A549 (cell line): Measurements from ENCODE around the gene TMPRSS6. TPM values are rescaled to one million over a fixed set of nuclear protein-coding genes. Genes with fewer than 3 reads are reported as not detected.

Experiments
- ATAC-seq, 2 experiments: fragments of 200-7000 bp in 1 of 2; fragments of >200 bp in 1 of 2; cut with Nextera tagmentation in 1 of 2; cut with Tn5 transposase in 1 of 2; 3 replicates each; pipeline versions ENCODE4 v1.8.0 to v1.9.1; 2018 to 2020; ENCODE audit warnings: mild to moderate bottlenecking in 1 of 2, moderate library complexity in 1 of 2
- CTCF ChIA-PET: fragments of 300-600 bp; sonication (Branson Sonifier 250); formaldehyde crosslinking; extraction: SDS; loops from one replicate; lab custom pipeline; 2021; ENCODE audit warnings: antibody characterized with exemption, inconsistent platforms; lab: Yijun Ruan, JAX
- POLR2A ChIA-PET: fragments of 350-600 bp; formaldehyde crosslinking; extraction: SDS; loops from one replicate; lab custom pipeline; 2021; ENCODE audit warnings: antibody characterized with exemption, inconsistent platforms; lab: Yijun Ruan, JAX
- DNase-seq, 2 experiments: peaks; one replicate each; pipeline versions ENCODE4 v3.0.0 to v3.0.0-alpha.2; 2011 to 2016; ENCODE audit warnings: low read depth in 1 of 2, low spot score in 1 of 2
- FAIRE-seq: peaks from 2 replicates; lab custom pipeline; 2011; peaks lifted over from hg19 to GRCh38; lab: Jason Lieb, UNC
- H3K27ac ChIP-seq, 2 experiments: fragments of >200 bp; sonication (Bioruptor Twin); formaldehyde crosslinking; 3 replicates each; pipeline ENCODE4 v1.5.1; 2016 to 2017
- H3K4me1 ChIP-seq: fragments of >200 bp; sonication (Bioruptor Twin); formaldehyde crosslinking; 3 replicates; pipeline ENCODE4 v1.6.1; 2016
- H3K4me2 ChIP-seq: fragments of >200 bp; sonication (Bioruptor Twin); formaldehyde crosslinking; 3 replicates; pipeline ENCODE4 v1.6.1; 2016
- H3K4me3 ChIP-seq: fragments of >200 bp; sonication (Bioruptor Twin); formaldehyde crosslinking; 3 replicates; pipeline ENCODE4 v1.5.1; 2016
- H3K9me3 ChIP-seq: fragments of >200 bp; sonication (Bioruptor Twin); formaldehyde crosslinking; 3 replicates; pipeline ENCODE4 v1.6.1; 2016
- BHLHE40 ChIP-seq: IDR thresholded peaks from 2 replicates; pipeline ENCODE4 v1.6.1; 2012; ENCODE audit warnings: low read depth, low read length, inconsistent platforms
- CEBPB ChIP-seq, 2 experiments: fragments of >200 bp in 1 of 2; sonication (Bioruptor Twin) in 1 of 2; formaldehyde crosslinking in 1 of 2; IDR thresholded peaks; 2 replicates each; pipeline ENCODE4 v1.6.1; 2012 to 2016
- EHMT2 ChIP-seq: fragments of 200-600 bp; sonication (generic); IDR thresholded peaks from 2 replicates; pipeline ENCODE4 v1.6.1; 2016; ENCODE audit warnings: antibody characterized with exemption, low read depth, mild to moderate bottlenecking, moderate library complexity
- ESRRA ChIP-seq: fragments of 150-350 bp; IDR thresholded peaks from 2 replicates; pipeline ENCODE4 v1.6.1; 2014; ENCODE audit warnings: mild to moderate bottlenecking, low read length, borderline replicate concordance
- FOSB ChIP-seq: fragments of 250-450 bp; sonication (Bioruptor Pico); IDR thresholded peaks from 2 replicates; pipeline ENCODE4 v1.5.0; 2020; ENCODE audit warnings: mild to moderate bottlenecking, moderate library complexity
- GATA3 ChIP-seq: IDR thresholded peaks from 2 replicates; pipeline ENCODE4 v1.6.1; 2012; ENCODE audit warnings: borderline replicate concordance
- HOXB5 ChIP-seq: fragments of 250-450 bp; sonication (Bioruptor Pico); IDR thresholded peaks from 2 replicates; pipeline ENCODE4 v1.5.0; 2020; ENCODE audit warnings: mild to moderate bottlenecking, moderate library complexity
- JUN ChIP-seq, 2 experiments: fragments of >200 bp; sonication (Bioruptor Twin); formaldehyde crosslinking; IDR thresholded peaks; 2 replicates in 1 of 2; 3 replicates in 1 of 2; pipeline ENCODE4 v1.6.1; 2016 to 2017
- KDM1A ChIP-seq: fragments of 200-600 bp; sonication (generic); IDR thresholded peaks from 2 replicates; pipeline ENCODE4 v1.6.1; 2016; ENCODE audit warnings: low read depth, mild to moderate bottlenecking
- MAZ ChIP-seq: fragments of 150-350 bp; IDR thresholded peaks from 2 replicates; pipeline ENCODE4 v1.6.1; 2014; ENCODE audit warnings: antibody characterized with exemption, low read depth, low read length, borderline replicate concordance
- MYC ChIP-seq: IDR thresholded peaks from 2 replicates; pipeline ENCODE4 v1.6.1; 2012; ENCODE audit warnings: mild to moderate bottlenecking, inconsistent platforms, low read length, improper control_type of control experiment, borderline replicate concordance
- NPAS2 ChIP-seq: fragments of 250-450 bp; sonication (Bioruptor Pico); IDR thresholded peaks from 2 replicates; pipeline ENCODE4 v1.8.0; 2022; ENCODE audit warnings: mild to moderate bottlenecking, moderate library complexity, borderline replicate concordance
- PHF8 ChIP-seq: fragments of 200-600 bp; sonication (generic); IDR thresholded peaks from 2 replicates; pipeline ENCODE4 v1.6.1; 2016; ENCODE audit warnings: low read depth, mild to moderate bottlenecking, antibody characterized with exemption, moderate library complexity, borderline replicate concordance
- POLR2AphosphoS2 ChIP-seq: conservative IDR thresholded peaks from 2 replicates; pipeline ENCODE4 v1.6.1; 2012; ENCODE audit warnings: low read length, improper control_type of control experiment, inconsistent platforms
- RARB ChIP-seq: fragments of 250-450 bp; sonication (Bioruptor Pico); IDR thresholded peaks from 2 replicates; pipeline ENCODE4 v1.8.0; 2021; ENCODE audit warnings: mild to moderate bottlenecking, moderate library complexity
- RNF2 ChIP-seq: fragments of 200-600 bp; sonication (generic); IDR thresholded peaks from 2 replicates; pipeline ENCODE4 v1.6.1; 2016; ENCODE audit warnings: low read depth, mild to moderate bottlenecking, antibody characterized with exemption, moderate library complexity, borderline replicate concordance
- ZFP36 ChIP-seq: fragments of 450-650 bp; IDR thresholded peaks from 2 replicates; pipeline ENCODE4 v1.6.1; 2014; ENCODE audit warnings: borderline replicate concordance; ENCODE audit not compliant: partially characterized antibody
- WGBS: methylation state at CpG from one replicate; pipeline ENCODE4 v1.1.6; 2017; ENCODE audit errors: missing lambda C conversion rate; 5-methylcytosine and 5-hydroxymethylcytosine counted together
- polyA plus RNA-seq, 4 experiments: library from polyadenylated mRNA; depleted of rRNA in 3 of 4; stranded (reverse); fragments of >200 nt; fragmentation: RNase III in 1 of 4; extraction: RNeasy Plus Mini Kit Qiagen cat#74134 plus additional on column Dnase treatment in 1 of 4; gene quantifications; 2 replicates in 3 of 4; 3 replicates in 1 of 4; pipeline ENCODE4 v1.2.3, GENCODE V29; 2011 to 2017
- TF ChIP-seq, protein P1 (sequence below): fragments of 200-600 bp; sonication (generic); IDR thresholded peaks from 2 replicates; pipeline ENCODE4 v1.6.1; 2016; ENCODE audit warnings: antibody characterized with exemption, mild to moderate bottlenecking, moderate library complexity
- TF ChIP-seq, protein P2 (sequence below): fragments of >200 bp; sonication (Bioruptor Twin); formaldehyde crosslinking; IDR thresholded peaks from 3 replicates; pipeline ENCODE4 v1.5.1; 2016
- TF ChIP-seq, protein P3 (sequence below): fragments of >200 bp; sonication (Bioruptor Twin); formaldehyde crosslinking; IDR thresholded peaks from 3 replicates; pipeline ENCODE4 v1.6.1; 2016

The TMPRSS6 gene
- polyA plus RNA-seq, 2 of the 4 experiments (the other 2 are of a cell fraction) = not detected

DNA sequence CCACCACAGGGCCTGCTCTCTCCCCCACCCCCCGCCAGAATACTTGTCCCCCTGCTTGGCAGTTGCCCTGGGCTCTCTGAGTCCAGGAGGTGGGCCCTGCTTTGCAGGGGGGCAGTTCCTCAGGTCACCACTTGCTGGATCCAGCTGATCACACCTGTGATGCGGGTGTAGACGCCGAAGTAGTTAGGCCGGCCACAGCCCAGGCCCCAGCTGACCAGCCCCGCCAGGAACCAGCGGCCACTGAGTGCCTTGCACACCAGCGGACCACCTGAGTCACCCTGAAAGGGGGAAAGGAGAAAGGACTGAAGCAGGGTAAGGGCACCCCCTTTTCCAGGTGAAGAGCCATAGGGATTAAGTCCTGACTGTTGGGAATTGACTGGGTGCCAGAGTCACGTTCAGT, 43.6 kb downstream of the TMPRSS6 start:
- CTCF ChIA-PET = interaction anchor here (1.8 kb wide), 1 partner anchor 21 kb away, joined by 6 read pairs; no protein-coding TSS in a partner anchor
- Histone ChIP-seq H3K4me2 (no peak overlapping the region), H3K4me3 (no peak overlapping the region), H3K4me1 (no peaks in the 10 kb centered on the region), H3K27ac (no peak overlapping the region), H3K9me3 (no peaks in the 10 kb centered on the region)
- WGBS = 98% methylated on average over 8 of the region's 9 CpGs
- POLR2A ChIA-PET = no interaction called here
- FAIRE-seq (no peak), DNase-seq (no peak), ATAC-seq (no peak)
- TF ChIP-seq RARB (CRISPR knock-in tag) (no peak), ZFP36 (no peak), NPAS2 (CRISPR knock-in tag) (no peak), RNF2 (no peak), PHF8 (no peak), MAZ (no peak), MYC (no peak)
- TF ChIP-seq, protein P1, sequence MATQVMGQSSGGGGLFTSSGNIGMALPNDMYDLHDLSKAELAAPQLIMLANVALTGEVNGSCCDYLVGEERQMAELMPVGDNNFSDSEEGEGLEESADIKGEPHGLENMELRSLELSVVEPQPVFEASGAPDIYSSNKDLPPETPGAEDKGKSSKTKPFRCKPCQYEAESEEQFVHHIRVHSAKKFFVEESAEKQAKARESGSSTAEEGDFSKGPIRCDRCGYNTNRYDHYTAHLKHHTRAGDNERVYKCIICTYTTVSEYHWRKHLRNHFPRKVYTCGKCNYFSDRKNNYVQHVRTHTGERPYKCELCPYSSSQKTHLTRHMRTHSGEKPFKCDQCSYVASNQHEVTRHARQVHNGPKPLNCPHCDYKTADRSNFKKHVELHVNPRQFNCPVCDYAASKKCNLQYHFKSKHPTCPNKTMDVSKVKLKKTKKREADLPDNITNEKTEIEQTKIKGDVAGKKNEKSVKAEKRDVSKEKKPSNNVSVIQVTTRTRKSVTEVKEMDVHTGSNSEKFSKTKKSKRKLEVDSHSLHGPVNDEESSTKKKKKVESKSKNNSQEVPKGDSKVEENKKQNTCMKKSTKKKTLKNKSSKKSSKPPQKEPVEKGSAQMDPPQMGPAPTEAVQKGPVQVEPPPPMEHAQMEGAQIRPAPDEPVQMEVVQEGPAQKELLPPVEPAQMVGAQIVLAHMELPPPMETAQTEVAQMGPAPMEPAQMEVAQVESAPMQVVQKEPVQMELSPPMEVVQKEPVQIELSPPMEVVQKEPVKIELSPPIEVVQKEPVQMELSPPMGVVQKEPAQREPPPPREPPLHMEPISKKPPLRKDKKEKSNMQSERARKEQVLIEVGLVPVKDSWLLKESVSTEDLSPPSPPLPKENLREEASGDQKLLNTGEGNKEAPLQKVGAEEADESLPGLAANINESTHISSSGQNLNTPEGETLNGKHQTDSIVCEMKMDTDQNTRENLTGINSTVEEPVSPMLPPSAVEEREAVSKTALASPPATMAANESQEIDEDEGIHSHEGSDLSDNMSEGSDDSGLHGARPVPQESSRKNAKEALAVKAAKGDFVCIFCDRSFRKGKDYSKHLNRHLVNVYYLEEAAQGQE = no peak

GRCh38 chr22:37065180-37065579, 44.3 kb downstream of the TMPRSS6 start:
- DNase-seq (no peak), ATAC-seq (no peak), FAIRE-seq (no peak)
- no peak overlapping the region for H3K4me3 ChIP-seq
- WGBS = 100% methylated on average over 1 of the region's 3 CpGs
- H3K27ac ChIP-seq = no peak overlapping the region
- no peak overlapping the region for H3K4me2 ChIP-seq
- H3K4me1 ChIP-seq = no peaks in the 10 kb centered on the region
- ChIA-PET CTCF (interaction anchor here (1.1 to 1.8 kb wide), 3 partner anchors 12 to 21 kb away, joined by 4 to 6 read pairs (median 4); no protein-coding TSS in a partner anchor), POLR2A (no interaction called here)
- no peaks in the 10 kb centered on the region for H3K9me3 ChIP-seq
- TF ChIP-seq JUN (IDR thresholded peaks at IDR 0.05) (no peak), GATA3 (no peak), EHMT2 (no peak), BHLHE40 (no peak), POLR2AphosphoS2 (no peak), FOSB (CRISPR knock-in tag) (no peak), KDM1A (no peak), ESRRA (no peak)

GRCh38 chr22:37064553-37064952, 45.0 kb downstream of the TMPRSS6 start:
- no peak for TF ChIP-seq MYC
- TF ChIP-seq HOXB5 (CRISPR knock-in tag) = no peak
- TF ChIP-seq, protein P2, sequence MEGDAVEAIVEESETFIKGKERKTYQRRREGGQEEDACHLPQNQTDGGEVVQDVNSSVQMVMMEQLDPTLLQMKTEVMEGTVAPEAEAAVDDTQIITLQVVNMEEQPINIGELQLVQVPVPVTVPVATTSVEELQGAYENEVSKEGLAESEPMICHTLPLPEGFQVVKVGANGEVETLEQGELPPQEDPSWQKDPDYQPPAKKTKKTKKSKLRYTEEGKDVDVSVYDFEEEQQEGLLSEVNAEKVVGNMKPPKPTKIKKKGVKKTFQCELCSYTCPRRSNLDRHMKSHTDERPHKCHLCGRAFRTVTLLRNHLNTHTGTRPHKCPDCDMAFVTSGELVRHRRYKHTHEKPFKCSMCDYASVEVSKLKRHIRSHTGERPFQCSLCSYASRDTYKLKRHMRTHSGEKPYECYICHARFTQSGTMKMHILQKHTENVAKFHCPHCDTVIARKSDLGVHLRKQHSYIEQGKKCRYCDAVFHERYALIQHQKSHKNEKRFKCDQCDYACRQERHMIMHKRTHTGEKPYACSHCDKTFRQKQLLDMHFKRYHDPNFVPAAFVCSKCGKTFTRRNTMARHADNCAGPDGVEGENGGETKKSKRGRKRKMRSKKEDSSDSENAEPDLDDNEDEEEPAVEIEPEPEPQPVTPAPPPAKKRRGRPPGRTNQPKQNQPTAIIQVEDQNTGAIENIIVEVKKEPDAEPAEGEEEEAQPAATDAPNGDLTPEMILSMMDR = no peak
- no peak for TF ChIP-seq CEBPB (IDR thresholded peaks at IDR 0.05)
- TF ChIP-seq, protein P3, sequence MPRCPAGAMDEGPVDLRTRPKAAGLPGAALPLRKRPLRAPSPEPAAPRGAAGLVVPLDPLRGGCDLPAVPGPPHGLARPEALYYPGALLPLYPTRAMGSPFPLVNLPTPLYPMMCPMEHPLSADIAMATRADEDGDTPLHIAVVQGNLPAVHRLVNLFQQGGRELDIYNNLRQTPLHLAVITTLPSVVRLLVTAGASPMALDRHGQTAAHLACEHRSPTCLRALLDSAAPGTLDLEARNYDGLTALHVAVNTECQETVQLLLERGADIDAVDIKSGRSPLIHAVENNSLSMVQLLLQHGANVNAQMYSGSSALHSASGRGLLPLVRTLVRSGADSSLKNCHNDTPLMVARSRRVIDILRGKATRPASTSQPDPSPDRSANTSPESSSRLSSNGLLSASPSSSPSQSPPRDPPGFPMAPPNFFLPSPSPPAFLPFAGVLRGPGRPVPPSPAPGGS = no peak
- 83% methylated on average over 8 of the region's 11 CpGs for WGBS
- ATAC-seq (no peak), FAIRE-seq (no peak), DNase-seq (no peak)
- ChIA-PET POLR2A (no interaction called here), CTCF (interaction anchor here (0.8 to 1.1 kb wide), 3 partner anchors 12 to 21 kb away, joined by 3 to 4 read pairs (median 4); no protein-coding TSS in a partner anchor)
- Histone ChIP-seq H3K27ac (no peak overlapping the region), H3K9me3 (no peaks in the 10 kb centered on the region), H3K4me3 (no peak overlapping the region), H3K4me1 (no peaks in the 10 kb centered on the region), H3K4me2 (no peak overlapping the region)
